Heart right ventricle (tissue), 16 donors: Measurements from ENCODE around the gene IQGAP1. TPM values are rescaled to one million over a fixed set of nuclear protein-coding genes. Genes with fewer than 3 reads are reported as not detected.

Experiments
- ATAC-seq, 8 donors: fragments of 200-7000 bp; cut with Tn5 transposase; one replicate each; pipeline ENCODE4 v1.9.1; 2020; ENCODE audit warnings: mild to moderate bottlenecking in 8 of 8, moderate library complexity in 8 of 8, moderate number of reproducible peaks in 1 of 8
- DNase-seq, 2 donors: peaks; one replicate each; pipeline ENCODE4 v3.0.0-alpha.2; 2020
- H3K27ac ChIP-seq, 10 donors: fragments of 200-600 bp; sonication (generic) in 2 of 10; one replicate each; pipeline versions ENCODE4 v1.5.0 to v1.8.0; 2020 to 2022; ENCODE audit warnings: mild to moderate bottlenecking in 3 of 10
- H3K27me3 ChIP-seq, 7 donors: fragments of 200-600 bp; one replicate each; pipeline ENCODE4 v1.8.0; 2021 to 2022; ENCODE audit warnings: mild to moderate bottlenecking in 2 of 7
- H3K36me3 ChIP-seq, 9 donors: fragments of 200-600 bp; sonication (generic) in 1 of 9; one replicate each; pipeline versions ENCODE4 v1.5.0 to v1.8.0; 2020 to 2022; ENCODE audit warnings: mild to moderate bottlenecking in 2 of 9
- H3K4me1 ChIP-seq, 9 donors: fragments of 200-600 bp; sonication (generic) in 1 of 9; one replicate each; pipeline versions ENCODE4 v1.5.0 to v1.8.0; 2020 to 2022; ENCODE audit warnings: mild to moderate bottlenecking in 4 of 9
- H3K4me3 ChIP-seq, 10 donors: fragments of 200-600 bp; sonication (generic) in 2 of 10; one replicate each; pipeline versions ENCODE4 v1.5.0 to v1.8.0; 2020 to 2022; ENCODE audit warnings: mild to moderate bottlenecking in 7 of 10, moderate library complexity in 2 of 10
- H3K9me3 ChIP-seq, 11 donors: fragments of 200-600 bp in 10 of 11; sonication (generic) in 2 of 11; one replicate each; pipeline versions ENCODE4 v1.5.0 to v1.8.0; 2013 to 2022; ENCODE audit warnings: mild to moderate bottlenecking in 2 of 11, control low read depth in 1 of 11, moderate library complexity in 1 of 11
- CTCF ChIP-seq, 9 donors: fragments of 200-600 bp; sonication (generic) in 2 of 9; IDR thresholded peaks; one replicate each; pipeline versions ENCODE4 v1.5.0 to v1.8.0; 2021 to 2022; ENCODE audit warnings: antibody characterized with exemption in 9 of 9, mild to moderate bottlenecking in 5 of 9, moderate library complexity in 1 of 9
- WGBS, 2 donors: extraction: QIAGEN DNeasy Blood & Tissue Kit; methylation state at CpG; one replicate each; pipeline ENCODE4 v1.1.7; 2013; ENCODE audit warnings: inconsistent platforms in 1 of 2; 5-methylcytosine and 5-hydroxymethylcytosine counted together
- intact Hi-C, 10 donors: fragments of 100-400 bp; cut with DNase I; formaldehyde crosslinking; loops; one replicate each; pipeline versions ENCODE4 v1.11.1 to v1.14.2; 2022
- polyA plus RNA-seq, 2 donors: library from polyadenylated mRNA; stranded (reverse); fragments of 200-250 nt; gene quantifications; one replicate each; pipeline ENCODE4 v1.2.3, GENCODE V29; 2013
- total RNA-seq, 10 donors: library from RNA; stranded (reverse); fragmentation: NEBNext Ultra II Directional in 3 of 10; extraction: Animal tissue kit (Norgen Biotek cat#: 25700) in 3 of 10; gene quantifications; one replicate each; pipeline versions ENCODE4 v1.2.1 to v1.2.4, GENCODE V29; 2021 to 2023
- donor health status: Arrhythmogenic right ventricular cardiomyopathy.
- donor health status: ischemic (EF 13 %, LVEDD 7.1; RV severe dilation, severe dysfunction).
- donor health status: healthy with polysubstance abuse.
- donor health status: DM: no; HTN: yes; CAD: no.
- donor health status: DM: no; HTN: no; CAD: no.
- donor health status: ischemic (EF 25% LVEDD 6.9; RV normal size, moderate dysfunction).
- donor health status: ischemic (EF 25% LVEDD 5.7; RV mildly dilated, moderate dysfunction).
- donor health status: healthy.
- donor health status: DM: yes; HTN: yes; CAD: no.
- donor health status: Ischemic cardiomyopathy.
- donor health status: ischemic (EF 35%, LVEDD 5.7; RV mildly dilated, moderate dysfunction).
- donor health status: nonischemic (EF 11% LVEDD 7.7; RV severe dilation, severe dysfunction).
- donor health status: DM: yes; HTN: yes; CAD: no.
- donor health status: PGD.
- donor health status: ischemic (EF 29% LVEDD 5.4; RV normal size, mild dysfunction).
- donor health status: nonischemic (EF 23%, LVEDD 6.1; RV moderate dilation, normal function).

IQGAP1 gene
- total and polyA plus RNA-seq, 12 donors, result 28.6 to 81.7 (median 35.0) TPM

GRCh38 chr15:90451053-90451850 lies 63.2 kb downstream of the IQGAP1 start:
- peaks cover 0 to 1% (median 0%) of the 10 kb centered on the region in 9 donors for H3K4me1 ChIP-seq
- TF ChIP-seq CTCF (IDR thresholded peaks at IDR 0.05), result no peak
- DNase-seq (no peak), ATAC-seq (no peak)
- H3K9me3 ChIP-seq, result no peaks in the 10 kb centered on the region
- WGBS, 2 donors, result 94 to 97% methylated on average over 5 of the region's 5 CpGs
- peaks cover 0 to 100% (median 69%) of the 10 kb centered on the region in 9 donors for H3K36me3 ChIP-seq
- H3K4me3 ChIP-seq, result no peak overlapping the region
- intact Hi-C loops, result no loop called here
- H3K27me3 ChIP-seq, result no peaks in the 10 kb centered on the region
- H3K27ac ChIP-seq, result no peak overlapping the region

- H3K27me3 ChIP-seq, result no peaks in the 10 kb centered on the region
- H3K9me3 ChIP-seq, result no peaks in the 10 kb centered on the region
- no peak for DNase-seq
- ATAC-seq, result no peak
- 94 to 95% methylated on average over 5 of the region's 5 CpGs for WGBS, 2 donors
- intact Hi-C loops, result no loop called here
- H3K27ac ChIP-seq, result no peak overlapping the region
- peaks cover 0 to 99% (median 67%) of the 10 kb centered on the region in 9 donors for H3K36me3 ChIP-seq
- no peak overlapping the region for H3K4me3 ChIP-seq
- H3K4me1 ChIP-seq, result peaks cover 0 to 33% (median 27%) of the 10 kb centered on the region in 9 donors
- TF ChIP-seq CTCF (IDR thresholded peaks at IDR 0.05), result no peak
Observed at GRCh38 chr15:90456236-90456635, 68.2 kb downstream of the IQGAP1 start.

GRCh38 chr15:90458061-90458460 lies 70.0 kb downstream of the IQGAP1 start:
- peaks cover 2 to 47% (median 38%) of the 10 kb centered on the region in 9 donors for H3K4me1 ChIP-seq
- 77 to 80% methylated on average over 4 of the region's 4 CpGs for WGBS, 2 donors
- peak overlapping the region in 4 of 10 donors; percentile 37 to 81 (median 76) for H3K27ac ChIP-seq
- no peaks in the 10 kb centered on the region for H3K27me3 ChIP-seq
- peaks cover 0 to 99% (median 53%) of the 10 kb centered on the region in 9 donors for H3K36me3 ChIP-seq
- ATAC-seq (no peak), DNase-seq (no peak)
- H3K9me3 ChIP-seq, result no peaks in the 10 kb centered on the region
- H3K4me3 ChIP-seq, result no peak overlapping the region
- no peak for TF ChIP-seq CTCF (IDR thresholded peaks at IDR 0.05)
- intact Hi-C loops, result loop anchor here in 1 of 10 donors (2.0 kb wide), 1 partner anchor 69 kb away; the partner anchor contains the start of gene IQGAP1

- peak in 1 of 2 donors; percentile 51 for DNase-seq
- no peak for TF ChIP-seq CTCF (IDR thresholded peaks at IDR 0.05)
- peak in 5 of 8 donors; percentile 16 to 48 (median 36) for ATAC-seq
- intact Hi-C loops, result loop anchor here in 1 of 10 donors (2.0 kb wide), 1 partner anchor 71 kb away; the partner anchor contains the start of gene IQGAP1
- 40 to 58% methylated on average over 4 of the region's 4 CpGs for WGBS, 2 donors
- Histone ChIP-seq H3K27ac (peak overlapping the region in 9 of 10 donors; percentile 36 to 81 (median 67)), H3K4me1 (peaks cover 9 to 59% (median 50%) of the 10 kb centered on the region in 9 donors), H3K27me3 (no peaks in the 10 kb centered on the region), H3K9me3 (no peaks in the 10 kb centered on the region), H3K4me3 (no peak overlapping the region), H3K36me3 (peaks cover 0 to 99% (median 40%) of the 10 kb centered on the region in 9 donors)
Observed at GRCh38 chr15:90459368-90459767, 71.3 kb downstream of the IQGAP1 start.
